ENCODE results near the gene FGD5. TPM values are rescaled to one million over a fixed set of nuclear protein-coding genes. Genes with fewer than 3 reads are reported as not detected.

Gene FGD5
- total RNA-seq, 3 donors from 2014 or later (not counting 1 experiment from before 2014, with no cell fraction given): not detected

GRCh38 chr3:14803981-14804834 lies 14.6 kb upstream of the FGD5 start:
- Histone ChIP-seq H3K4me3 (ENCODE audit: low read length) (no peak overlapping the region), H3K4me1 (ENCODE audit: control insufficient read depth, insufficient read depth, low read length) (no peaks in the 10 kb centered on the region), H3K27me3 (ENCODE audit: control insufficient read depth, insufficient read depth, low read length) (peaks cover 3% of the 10 kb centered on the region), H3K36me3 (ENCODE audit: control insufficient read depth, insufficient read depth, low read length) (no peaks in the 10 kb centered on the region), H3K27ac (ENCODE audit: low read length) (no peak overlapping the region), H3K9me3 (ENCODE audit: control insufficient read depth, insufficient read depth, low read length) (no peaks in the 10 kb centered on the region)
- H3K4me3 Mint-ChIP-seq: no peak overlapping the region
- peaks cover 27 to 28% of the 10 kb centered on the region in 2 donors for H3K27me3 Mint-ChIP-seq (ENCODE audit: low read depth in 2 of 2)
- no peak overlapping the region for H3K27ac Mint-ChIP-seq
- ATAC-seq: no peak
- peaks cover 0 to 18% of the 10 kb centered on the region in 2 donors for H3K4me1 Mint-ChIP-seq
- no peak for TF ChIP-seq CTCF (IDR thresholded peaks at IDR 0.05)
- no peaks in the 10 kb centered on the region for H3K36me3 Mint-ChIP-seq
- no peak for DNase-seq
- WGBS (ENCODE audit: insufficient coverage): 51% methylated on average over 11 of the region's 12 CpGs
- intact Hi-C loops (cut with micrococcal nuclease): no loop called here
- no peaks in the 10 kb centered on the region for H3K9me3 Mint-ChIP-seq

GRCh38 chr3:14804835-14805780 lies 13.7 kb upstream of the FGD5 start:
- H3K36me3 ChIP-seq (ENCODE audit: control insufficient read depth, insufficient read depth, low read length): no peaks in the 10 kb centered on the region
- ATAC-seq (no peak), DNase-seq (no peak)
- Mint-ChIP-seq H3K9me3 (no peaks in the 10 kb centered on the region), H3K4me1 (peaks cover 0 to 18% of the 10 kb centered on the region in 2 donors), H3K27me3 (ENCODE audit: low read depth in 2 of 2) (peaks cover 36% of the 10 kb centered on the region in 2 donors), H3K36me3 (no peaks in the 10 kb centered on the region), H3K27ac (no peak overlapping the region), H3K4me3 (no peak overlapping the region)
- no peaks in the 10 kb centered on the region for H3K9me3 ChIP-seq (ENCODE audit: control insufficient read depth, insufficient read depth, low read length)
- intact Hi-C loops (cut with micrococcal nuclease): no loop called here
- no peak overlapping the region for H3K27ac ChIP-seq (ENCODE audit: low read length)
- H3K4me3 ChIP-seq (ENCODE audit: low read length): no peak overlapping the region
- no peak for TF ChIP-seq CTCF (IDR thresholded peaks at IDR 0.05)
- WGBS (ENCODE audit: insufficient coverage): 64% methylated on average over 5 of the region's 7 CpGs
- no peaks in the 10 kb centered on the region for H3K4me1 ChIP-seq (ENCODE audit: control insufficient read depth, insufficient read depth, low read length)
- H3K27me3 ChIP-seq (ENCODE audit: control insufficient read depth, insufficient read depth, low read length): peaks cover 5% of the 10 kb centered on the region

- DNase-seq (no peak), ATAC-seq (no peak)
- peaks cover 5% of the 10 kb centered on the region for H3K27me3 ChIP-seq (ENCODE audit: control insufficient read depth, insufficient read depth, low read length)
- H3K36me3 Mint-ChIP-seq: no peaks in the 10 kb centered on the region
- H3K9me3 ChIP-seq (ENCODE audit: control insufficient read depth, insufficient read depth, low read length): no peaks in the 10 kb centered on the region
- no peaks in the 10 kb centered on the region for H3K9me3 Mint-ChIP-seq
- no peak overlapping the region for H3K4me3 Mint-ChIP-seq
- H3K4me1 ChIP-seq (ENCODE audit: control insufficient read depth, insufficient read depth, low read length): no peaks in the 10 kb centered on the region
- WGBS (ENCODE audit: insufficient coverage): 49% methylated on average over 3 of the region's 4 CpGs
- no peak for TF ChIP-seq CTCF (IDR thresholded peaks at IDR 0.05)
- H3K4me1 Mint-ChIP-seq: peaks cover 0 to 18% of the 10 kb centered on the region in 2 donors
- H3K4me3 ChIP-seq (ENCODE audit: low read length): no peak overlapping the region
- no peak overlapping the region for H3K27ac ChIP-seq (ENCODE audit: low read length)
- H3K36me3 ChIP-seq (ENCODE audit: control insufficient read depth, insufficient read depth, low read length): no peaks in the 10 kb centered on the region
- H3K27ac Mint-ChIP-seq: no peak overlapping the region
- peaks cover 38% of the 10 kb centered on the region in 2 donors for H3K27me3 Mint-ChIP-seq (ENCODE audit: low read depth in 2 of 2)
- intact Hi-C loops (cut with micrococcal nuclease): no loop called here
These were observed 12.7 kb upstream of the FGD5 start for GRCh38 chr3:14805961-14806537.

Measured in natural killer cell (primary cell).